EL (cell line): Measurements from ENCODE around the gene TTF2.

ENCODE experiments used
- DNase-seq: peaks from one replicate; pipeline ENCODE4 v3.0.0-alpha.2; 2016

The TTF2 gene

DNA sequence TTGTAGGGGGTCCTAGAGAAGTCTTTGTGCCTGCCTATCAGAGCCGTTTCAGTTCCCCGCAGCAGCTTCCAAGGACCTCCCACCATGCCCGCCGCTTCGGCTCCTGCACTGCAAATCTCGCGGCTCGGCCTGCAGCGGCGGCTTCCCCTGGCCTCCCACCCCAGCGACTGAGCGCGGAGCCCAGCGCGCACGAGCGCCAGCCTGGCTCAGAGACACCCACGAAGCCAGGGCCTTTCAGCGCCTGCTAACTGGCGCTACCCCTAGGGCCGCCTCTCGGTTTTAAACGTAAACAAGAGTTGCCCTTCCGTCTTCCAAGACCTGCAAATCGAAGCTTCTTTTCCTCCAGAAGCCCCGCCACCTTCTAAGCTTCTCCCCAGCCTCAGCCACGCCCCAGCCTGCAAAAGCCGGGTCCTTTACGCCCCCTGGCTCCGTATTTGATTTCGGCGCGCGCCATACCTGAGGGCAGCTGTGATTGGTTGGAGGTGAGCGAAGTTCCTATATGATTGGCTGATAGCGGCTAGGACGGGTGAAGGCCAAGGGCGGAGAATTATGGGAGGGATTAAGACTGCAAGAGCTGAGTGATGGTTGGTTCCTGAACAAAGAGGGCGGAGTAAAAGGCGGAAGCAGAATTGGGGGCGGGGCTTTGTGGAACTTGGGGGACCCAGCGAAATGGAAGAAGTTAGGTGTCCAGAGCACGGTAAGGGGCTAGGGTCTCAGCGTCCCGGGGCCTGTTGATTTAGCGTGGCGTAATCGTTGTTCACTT lies at the start of gene TTF2:
TSS of gene TTF2 (plus strand) at position 649 of the 763 bp plus-strand sequence. CDS start at position 670, 21 bp downstream.
- peak; percentile 99 for DNase-seq

GRCh38 chr1:117011334-117011733 lies 48.8 kb upstream of the TTF2 start:
- DNase-seq = no peak

DNA sequence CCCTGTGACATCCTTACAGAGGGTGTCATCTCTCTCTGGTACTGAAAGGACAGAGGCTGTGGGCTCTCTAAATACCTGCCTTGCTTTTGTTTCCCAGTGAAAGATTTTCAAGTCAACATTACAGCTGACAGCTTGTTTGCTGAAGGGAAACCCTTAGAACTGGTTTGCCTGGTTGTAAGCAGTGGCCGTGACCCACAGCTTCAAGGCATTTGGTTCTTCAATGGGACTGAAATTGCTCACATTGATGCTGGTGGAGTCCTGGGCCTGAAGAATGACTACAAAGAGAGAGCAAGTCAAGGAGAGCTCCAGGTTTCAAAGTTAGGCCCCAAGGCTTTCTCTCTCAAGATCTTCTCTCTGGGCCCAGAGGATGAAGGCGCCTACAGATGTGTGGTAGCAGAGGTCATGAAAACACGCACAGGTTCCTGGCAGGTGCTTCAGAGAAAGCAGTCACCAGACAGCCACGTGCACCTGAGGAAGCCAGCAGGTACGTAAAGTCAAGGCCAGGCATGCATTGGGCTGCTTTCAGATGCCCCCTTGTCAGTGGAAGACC lies 46.7 kb upstream of the TTF2 start:
- no peak for DNase-seq

DNA sequence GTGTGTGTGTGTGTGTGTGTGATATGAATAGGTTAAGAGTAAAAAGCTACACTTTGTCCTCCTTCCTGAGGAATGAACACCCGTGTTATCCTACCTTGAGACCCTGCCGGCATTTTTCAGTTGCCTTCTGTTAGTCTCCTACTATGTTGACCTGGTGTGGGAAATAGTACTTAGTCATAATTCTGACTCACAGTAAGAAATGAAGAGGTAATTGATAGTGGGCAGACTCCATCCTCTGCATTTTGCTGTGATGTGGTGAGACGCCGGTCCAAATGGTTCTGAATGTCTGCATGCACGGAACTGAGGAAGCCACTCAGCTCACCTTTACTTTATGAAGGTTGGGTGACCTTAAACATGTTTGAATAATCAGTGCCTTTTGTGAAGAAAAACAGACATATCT lies 45.9 kb upstream of the TTF2 start:
- DNase-seq = no peak

- no peak for DNase-seq
These were observed 44.4 kb upstream of the TTF2 start for GRCh38 chr1:117015724-117016123.

- no peak for DNase-seq
These were observed 43.1 kb upstream of the TTF2 start for GRCh38 chr1:117017062-117017461.

GRCh38 chr1:117017648-117018047 lies 42.5 kb upstream of the TTF2 start:
- DNase-seq = no peak

- DNase-seq = no peak
These were observed 39.5 kb upstream of the TTF2 start for GRCh38 chr1:117020526-117021156.

- no peak for DNase-seq
These were observed 38.0 kb upstream of the TTF2 start for GRCh38 chr1:117022114-117022513.

GRCh38 chr1:117025568-117025967 lies 34.6 kb upstream of the TTF2 start:
- no peak for DNase-seq

DNA sequence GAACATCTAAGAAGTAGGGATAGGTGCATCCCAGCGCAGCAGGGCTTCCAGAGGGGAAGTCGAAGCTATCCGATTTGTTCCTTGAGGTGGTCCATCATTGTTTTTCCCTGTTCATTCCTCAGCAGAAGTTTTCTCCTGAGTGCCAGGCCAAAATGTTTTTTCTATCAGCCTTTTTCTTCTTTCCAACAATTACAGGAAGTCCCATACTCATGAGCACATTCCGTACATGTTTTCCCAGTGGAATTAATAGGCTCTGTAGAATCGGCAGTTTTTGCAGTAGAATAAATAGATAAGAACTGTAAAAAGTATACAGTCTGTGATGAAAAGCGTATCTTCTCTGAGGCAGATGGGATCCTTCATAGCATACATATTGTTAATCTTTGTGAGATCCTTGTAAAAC lies 33.8 kb upstream of the TTF2 start:
- DNase-seq = no peak

- DNase-seq = no peak
These were observed 30.4 kb upstream of the TTF2 start for GRCh38 chr1:117029685-117030084.

GRCh38 chr1:117030271-117030877 lies 29.8 kb upstream of the TTF2 start:
- DNase-seq = no peak

DNA sequence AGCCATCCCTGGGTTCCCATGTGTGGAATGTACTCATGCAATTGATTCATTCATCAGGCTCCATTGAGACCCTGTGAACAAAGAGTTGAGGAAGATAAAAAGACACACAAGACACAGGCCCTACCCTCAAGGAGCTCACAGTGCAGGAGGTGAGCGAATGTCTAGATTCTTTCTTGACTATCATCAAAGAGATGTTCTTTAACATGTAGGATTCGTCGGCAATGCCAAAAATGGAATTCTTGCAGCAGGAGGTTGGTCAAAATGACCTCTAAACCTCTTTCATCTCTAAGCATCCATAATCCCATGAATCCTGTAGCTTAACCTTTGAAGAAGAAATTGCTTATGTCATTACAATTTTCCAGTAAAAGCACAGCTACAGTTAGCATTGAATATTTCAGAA lies 27.9 kb upstream of the TTF2 start:
- DNase-seq = no peak

GRCh38 chr1:117032681-117033539 lies 27.2 kb upstream of the TTF2 start:
- DNase-seq = no peak

GRCh38 chr1:117033772-117034171 lies 26.4 kb upstream of the TTF2 start:
- DNase-seq = no peak

GRCh38 chr1:117034791-117035290 lies 25.3 kb upstream of the TTF2 start:
- no peak for DNase-seq

- no peak for DNase-seq
These were observed 24.1 kb upstream of the TTF2 start for GRCh38 chr1:117036018-117036461.

GRCh38 chr1:117037802-117038201 lies 22.3 kb upstream of the TTF2 start:
- DNase-seq = no peak

DNA sequence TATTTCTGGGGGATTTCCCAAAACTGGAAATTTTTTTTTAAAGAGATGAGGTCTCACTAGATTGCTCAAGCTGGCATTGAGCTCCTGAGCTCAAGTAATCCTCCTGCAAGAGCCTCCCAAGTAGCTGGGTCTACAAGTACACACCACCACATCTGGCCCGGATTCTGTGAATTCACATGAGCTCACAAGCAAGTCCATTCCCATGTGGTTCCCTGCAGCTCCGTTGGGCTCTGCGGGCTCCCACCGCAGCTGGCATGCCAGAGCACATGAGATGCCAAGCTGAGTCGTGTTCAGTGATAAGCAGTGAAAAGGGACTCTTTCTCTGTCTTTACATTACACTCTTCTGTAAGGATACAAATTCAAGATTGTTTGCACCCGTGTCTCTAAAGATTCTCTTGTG lies 21.9 kb upstream of the TTF2 start:
- DNase-seq = no peak

- no peak for DNase-seq
These were observed 15.9 kb upstream of the TTF2 start for GRCh38 chr1:117044217-117044616.

GRCh38 chr1:117045644-117046043 lies 14.5 kb upstream of the TTF2 start:
- DNase-seq = no peak

DNA sequence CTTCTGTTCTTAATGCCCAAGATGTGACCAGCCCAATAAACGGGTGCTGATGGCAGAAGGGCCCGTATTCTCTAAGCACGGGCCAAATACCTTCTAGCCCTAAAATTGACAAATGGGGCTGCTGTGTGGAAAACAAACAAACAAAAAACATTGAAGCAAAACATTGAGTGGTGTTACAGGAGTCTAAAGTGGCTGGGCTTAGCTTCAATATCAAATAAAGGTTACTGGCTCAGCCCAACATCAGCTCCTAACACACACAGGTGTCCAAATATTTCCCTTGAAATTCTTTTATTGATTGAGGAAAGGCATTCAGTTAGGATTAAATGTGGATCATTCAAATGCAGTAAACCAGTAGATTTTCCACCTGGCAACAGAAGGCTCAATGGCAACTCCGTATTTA lies 13.3 kb upstream of the TTF2 start:
- DNase-seq = no peak
